ENCODE data around the gene FALEC.

FALEC gene

DNA sequence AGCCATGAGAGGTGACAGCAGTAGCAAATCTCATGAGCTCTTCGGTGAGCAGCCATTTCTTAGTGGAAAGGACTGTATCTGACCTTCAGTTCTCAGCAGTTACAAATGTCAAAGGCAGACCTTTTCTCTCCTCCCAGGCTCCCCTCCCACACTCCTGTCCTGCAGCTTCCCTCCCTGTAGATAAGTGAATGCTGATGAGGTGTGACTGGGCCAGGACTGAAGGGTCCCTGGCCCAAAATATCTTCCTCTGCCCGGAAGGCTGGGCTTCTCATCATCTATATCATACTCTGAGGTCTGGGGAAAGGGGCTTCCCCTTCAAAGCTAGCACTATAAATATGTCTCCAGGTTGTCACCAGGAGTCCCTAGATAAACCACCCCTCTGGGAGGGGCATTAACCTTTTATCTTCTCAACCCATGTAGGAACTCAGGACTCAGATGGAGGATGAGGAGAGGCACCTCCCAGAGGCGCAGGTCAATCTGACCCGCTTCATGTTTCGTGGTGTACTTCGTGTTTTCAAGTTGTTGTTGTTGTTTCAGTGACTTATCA lies 30.0 kb downstream of the FALEC start:
- no peak for DNase-seq (ENCODE audit: low read depth in 4 of 4, low spot score in 1 of 4)

DNA sequence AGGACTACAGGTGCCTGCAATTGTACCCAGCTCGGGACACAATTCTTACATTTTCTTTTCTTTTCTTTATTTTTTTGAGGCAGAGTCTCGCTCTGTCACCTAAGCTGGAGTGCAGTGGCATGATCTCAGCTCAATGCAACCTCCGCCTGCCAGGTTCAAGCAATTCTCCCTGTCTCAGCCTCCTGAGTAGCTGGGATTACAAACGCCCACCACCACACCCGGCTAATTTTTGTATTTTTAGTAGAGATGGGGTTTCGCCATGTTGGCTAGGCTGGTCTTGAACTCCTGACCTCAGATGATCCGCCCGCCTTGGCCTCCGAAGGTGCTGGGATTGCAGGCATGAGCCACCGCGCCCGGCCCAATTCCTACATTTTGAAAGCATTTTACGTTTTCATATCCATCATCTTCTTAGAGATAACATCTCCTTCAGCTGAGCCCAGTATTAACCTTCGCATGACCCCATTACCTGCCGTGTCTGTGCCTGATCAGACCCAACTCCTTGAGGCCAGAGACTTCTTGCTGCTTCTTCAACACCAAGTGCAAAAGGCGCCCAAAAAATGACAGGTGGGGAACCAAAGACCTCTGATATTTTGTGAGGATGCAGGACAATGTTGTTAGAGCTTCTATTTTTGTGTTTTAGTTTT lies 30.9 kb downstream of the FALEC start:
- no peak for DNase-seq (ENCODE audit: low read depth in 4 of 4, low spot score in 1 of 4)

DNA sequence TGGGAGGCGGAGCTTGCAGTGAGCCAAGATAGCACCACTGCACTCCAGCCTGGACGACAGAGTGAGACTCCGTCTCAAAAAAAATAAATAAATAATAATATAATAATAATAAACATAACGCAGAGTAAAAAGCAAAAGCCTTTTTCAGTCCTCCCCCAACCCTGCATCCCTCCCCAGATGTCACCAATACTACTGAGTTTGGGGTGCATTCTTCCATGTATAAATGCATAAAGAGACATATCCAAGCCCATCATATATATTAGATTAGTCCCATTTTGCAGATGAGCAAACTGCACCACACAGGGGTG lies 32.7 kb downstream of the FALEC start:
- no peak for DNase-seq (ENCODE audit: low read depth in 4 of 4, low spot score in 1 of 4)

DNA sequence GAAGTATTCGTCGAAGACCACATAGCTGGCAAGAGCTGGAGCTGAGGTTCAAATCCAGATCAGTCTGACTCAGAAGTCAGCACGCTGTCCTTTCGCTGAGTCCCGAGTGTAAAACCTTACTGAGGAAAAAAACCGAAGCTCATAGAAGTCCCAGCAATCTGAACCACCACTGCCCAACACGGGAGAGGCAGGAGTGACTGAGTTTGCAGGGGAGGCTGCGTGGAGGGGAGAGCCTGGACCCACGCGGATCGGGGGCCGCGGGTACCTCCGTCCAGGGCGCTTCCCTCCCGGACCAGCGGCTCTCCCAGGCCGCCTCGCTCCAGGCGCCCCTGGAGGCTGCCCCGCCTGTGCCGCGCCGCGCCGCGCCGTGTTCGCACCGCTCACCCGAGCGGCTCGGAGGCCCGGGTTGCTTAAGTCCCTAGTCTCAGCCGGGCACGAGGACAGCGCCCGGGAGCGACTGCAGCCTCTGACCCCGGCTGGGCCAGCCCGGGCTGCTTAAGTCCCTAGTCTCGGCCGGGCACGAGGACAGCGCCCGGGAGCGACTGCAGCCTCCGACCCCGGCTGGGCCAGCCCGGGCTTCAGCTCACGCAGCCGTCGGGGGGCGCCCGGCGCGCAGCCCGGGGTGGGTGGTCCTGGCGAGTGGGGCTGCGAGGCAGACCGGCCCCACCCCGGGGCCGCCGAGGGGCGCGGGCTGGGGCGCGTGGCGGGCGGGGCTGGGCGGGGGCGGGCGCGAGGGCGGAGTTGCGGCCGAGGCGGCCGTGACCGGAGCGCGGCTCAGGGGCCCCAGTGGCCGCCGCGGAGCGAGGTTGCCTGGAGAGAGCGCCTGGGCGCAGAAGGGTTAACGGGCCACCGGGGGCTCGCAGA lies 33.3 kb downstream of the FALEC start, which contains the start of gene ADAMTSL4:
Gene ADAMTSL4, plus strand, starts transcription at position 777 of the 864 bp plus-strand sequence. CDS start 2,881 bp downstream, outside the sequence.
- DNase-seq (ENCODE audit: low read depth in 4 of 4, low spot score in 1 of 4): no peak

DNA sequence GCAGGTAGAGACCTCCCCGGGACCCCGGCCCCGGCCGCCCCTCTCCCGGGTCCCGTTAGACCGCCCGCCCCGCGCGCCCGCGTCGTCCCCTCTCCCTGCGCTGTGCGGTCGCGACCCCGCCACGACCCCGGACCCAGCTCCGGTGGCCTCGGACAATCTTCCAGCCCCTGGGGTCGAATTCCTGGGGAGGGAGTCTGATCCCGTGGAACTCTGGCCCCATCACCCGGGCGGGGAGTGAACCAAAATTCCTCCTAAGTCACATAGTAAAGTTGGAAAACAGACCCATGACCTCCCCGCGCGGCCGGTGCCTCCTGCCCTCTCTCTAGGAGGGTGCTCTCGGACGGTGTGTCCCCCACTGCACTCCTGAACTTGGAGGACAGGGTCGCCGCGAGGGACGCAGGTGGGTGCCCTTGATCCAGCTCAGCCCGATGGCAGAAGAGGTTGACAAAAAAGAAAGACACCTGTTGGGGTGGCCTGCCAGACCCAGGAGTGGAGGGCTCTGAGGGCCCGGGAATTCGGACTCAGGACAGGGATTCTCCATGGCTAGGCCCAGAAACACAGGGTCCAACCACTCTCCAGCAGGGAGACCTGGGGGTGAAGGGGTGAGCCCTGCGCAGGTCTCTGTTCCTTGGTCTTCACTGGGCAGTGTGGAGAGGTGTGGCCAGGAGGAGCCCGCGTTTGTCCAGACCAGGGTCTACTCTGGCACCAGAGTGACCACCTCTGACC lies 34.1 kb downstream of the FALEC start:
- DNase-seq (ENCODE audit: low read depth in 4 of 4, low spot score in 1 of 4): no peak

DNA sequence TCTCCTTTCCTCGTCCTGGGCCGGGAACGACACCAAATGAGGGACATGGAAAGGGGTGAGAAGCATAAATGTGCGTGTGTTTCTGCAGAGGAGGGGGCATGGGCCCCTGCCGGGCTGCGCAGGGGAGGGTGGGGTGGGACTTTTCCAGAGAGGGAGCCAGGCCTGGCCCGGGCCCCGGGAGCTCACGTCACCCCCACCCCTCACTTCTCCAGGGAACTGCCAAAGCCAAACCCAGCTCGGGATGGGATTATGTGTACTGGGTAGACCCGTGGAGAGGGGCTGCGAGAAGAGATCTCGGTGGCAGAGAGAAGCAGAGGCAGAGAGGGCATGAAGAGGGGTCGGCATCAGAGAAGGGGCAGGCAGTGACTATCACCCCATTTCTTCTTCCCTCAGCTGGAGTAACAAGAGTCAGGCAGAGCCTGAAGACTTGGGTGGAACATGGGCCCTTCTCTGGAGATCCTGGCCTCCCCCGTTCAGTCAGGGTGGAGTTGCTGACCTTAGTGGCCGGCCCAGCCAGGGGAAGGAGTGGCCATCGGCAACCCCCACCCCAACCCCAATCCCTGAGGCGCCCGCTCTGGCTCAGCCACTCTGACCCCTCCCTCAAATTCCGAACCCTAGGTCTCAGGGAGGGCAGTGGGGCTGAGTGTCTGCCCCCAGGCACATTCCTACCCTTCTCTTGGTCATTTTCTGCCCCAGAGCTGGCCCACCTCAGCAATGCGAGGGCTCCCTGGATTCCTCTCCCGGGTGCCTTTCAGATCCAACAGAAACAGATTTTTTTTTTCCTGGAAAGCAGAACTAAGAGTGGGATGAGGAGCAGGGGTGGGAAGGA lies 34.9 kb downstream of the FALEC start:
- no peak for DNase-seq (ENCODE audit: low read depth in 4 of 4, low spot score in 1 of 4)

DNA sequence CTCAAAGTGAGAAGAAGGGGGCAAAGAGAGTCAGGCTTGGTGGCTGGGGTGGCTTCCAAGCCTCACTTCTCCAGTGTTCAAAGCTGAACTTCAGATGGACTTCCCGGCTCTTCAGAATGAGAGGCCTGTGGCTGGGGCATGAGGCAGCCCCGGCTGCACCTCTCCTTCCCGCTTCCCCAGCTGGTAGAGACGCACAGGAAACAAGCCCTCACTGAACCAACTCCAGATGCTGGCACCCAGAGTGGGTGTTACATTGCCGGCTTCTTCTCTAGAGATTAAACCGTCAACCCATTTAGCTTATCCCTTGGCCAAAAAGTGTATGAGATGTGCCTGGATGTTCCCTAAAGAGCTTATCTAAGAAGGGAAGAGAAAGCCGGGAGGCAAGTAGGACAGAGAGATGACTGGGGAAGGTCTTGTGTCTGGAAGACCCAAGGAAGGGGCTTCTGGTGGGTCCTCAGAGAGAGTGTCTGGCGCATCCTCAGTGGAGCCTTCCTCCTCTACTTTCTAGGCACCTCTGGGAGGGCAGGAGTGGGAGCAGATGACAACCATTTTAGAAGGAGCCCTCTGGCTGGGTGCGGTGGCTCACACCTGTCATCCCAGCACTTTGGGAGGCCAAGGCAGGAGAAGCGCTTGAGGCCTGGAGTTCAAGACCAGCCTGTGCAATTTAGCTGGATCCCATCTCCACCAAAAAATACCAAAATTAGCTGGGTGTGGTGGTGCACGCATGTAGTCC lies 35.7 kb downstream of the FALEC start:
- no peak for DNase-seq (ENCODE audit: low read depth in 4 of 4, low spot score in 1 of 4)

DNA sequence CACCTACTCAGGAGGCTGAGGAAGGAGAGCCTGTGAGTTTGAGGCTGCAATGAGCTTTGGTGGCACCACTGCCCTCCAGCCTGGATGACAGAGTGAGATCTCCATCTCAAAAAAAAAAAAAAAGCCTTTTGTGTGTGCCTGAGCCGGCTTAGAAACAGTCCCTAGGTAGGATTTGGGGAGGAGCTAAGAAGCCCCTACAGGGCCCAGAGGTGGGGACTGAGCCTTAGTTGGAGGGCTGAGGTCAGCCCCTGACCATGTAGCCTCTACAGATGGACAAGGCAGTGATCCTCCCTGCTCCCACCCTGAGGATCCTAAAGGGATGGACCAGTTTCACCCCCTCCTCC lies 36.2 kb downstream of the FALEC start:
- DNase-seq (ENCODE audit: low read depth in 4 of 4, low spot score in 1 of 4): no peak

DNA sequence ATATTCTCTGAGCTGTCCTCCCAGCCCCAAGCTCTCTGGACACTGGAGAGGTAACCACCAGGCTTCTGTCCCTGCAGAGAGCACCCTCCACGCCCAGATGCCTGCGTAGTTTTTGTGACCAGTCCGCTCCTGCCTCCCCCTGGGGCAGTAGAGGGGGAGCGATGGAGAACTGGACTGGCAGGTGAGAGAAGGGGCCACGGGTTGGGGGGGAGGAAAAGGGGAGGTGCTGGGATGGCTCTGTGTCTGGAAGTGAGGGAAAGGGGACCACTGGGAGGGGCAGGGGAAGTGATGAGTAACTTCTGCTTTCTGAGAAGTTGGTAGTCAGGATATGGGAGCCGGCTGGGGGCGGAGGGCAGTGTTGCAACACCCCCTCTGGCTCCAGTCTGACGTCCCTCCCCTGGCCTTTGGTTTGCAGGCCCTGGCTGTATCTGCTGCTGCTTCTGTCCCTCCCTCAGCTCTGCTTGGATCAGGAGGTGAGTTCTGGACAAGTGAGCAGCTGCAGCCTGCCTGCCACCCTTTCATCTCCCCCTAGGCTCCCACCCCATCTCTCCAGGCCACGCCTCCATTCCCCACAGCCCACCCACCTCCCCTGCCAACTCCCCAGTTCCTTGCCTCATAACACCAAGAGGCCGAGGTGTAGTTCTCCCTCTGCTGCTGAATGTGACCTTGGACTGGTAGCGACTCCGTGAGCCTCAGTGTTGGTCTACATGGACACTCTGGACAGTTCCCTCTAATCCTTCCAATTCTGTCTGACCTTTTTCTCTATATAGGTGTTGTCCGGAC lies 36.8 kb downstream of the FALEC start:
- DNase-seq (ENCODE audit: low read depth in 4 of 4, low spot score in 1 of 4): no peak

DNA sequence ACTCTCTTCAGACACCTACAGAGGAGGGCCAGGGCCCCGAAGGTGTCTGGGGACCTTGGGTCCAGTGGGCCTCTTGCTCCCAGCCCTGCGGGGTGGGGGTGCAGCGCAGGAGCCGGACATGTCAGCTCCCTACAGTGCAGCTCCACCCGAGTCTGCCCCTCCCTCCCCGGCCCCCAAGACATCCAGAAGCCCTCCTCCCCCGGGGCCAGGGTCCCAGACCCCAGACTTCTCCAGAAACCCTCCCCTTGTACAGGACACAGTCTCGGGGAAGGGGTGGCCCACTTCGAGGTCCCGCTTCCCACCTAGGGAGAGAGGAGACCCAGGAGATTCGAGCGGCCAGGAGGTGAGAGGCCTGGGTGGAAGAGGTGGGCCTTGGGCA lies 37.3 kb downstream of the FALEC start:
- DNase-seq (ENCODE audit: low read depth in 4 of 4, low spot score in 1 of 4): no peak

DNA sequence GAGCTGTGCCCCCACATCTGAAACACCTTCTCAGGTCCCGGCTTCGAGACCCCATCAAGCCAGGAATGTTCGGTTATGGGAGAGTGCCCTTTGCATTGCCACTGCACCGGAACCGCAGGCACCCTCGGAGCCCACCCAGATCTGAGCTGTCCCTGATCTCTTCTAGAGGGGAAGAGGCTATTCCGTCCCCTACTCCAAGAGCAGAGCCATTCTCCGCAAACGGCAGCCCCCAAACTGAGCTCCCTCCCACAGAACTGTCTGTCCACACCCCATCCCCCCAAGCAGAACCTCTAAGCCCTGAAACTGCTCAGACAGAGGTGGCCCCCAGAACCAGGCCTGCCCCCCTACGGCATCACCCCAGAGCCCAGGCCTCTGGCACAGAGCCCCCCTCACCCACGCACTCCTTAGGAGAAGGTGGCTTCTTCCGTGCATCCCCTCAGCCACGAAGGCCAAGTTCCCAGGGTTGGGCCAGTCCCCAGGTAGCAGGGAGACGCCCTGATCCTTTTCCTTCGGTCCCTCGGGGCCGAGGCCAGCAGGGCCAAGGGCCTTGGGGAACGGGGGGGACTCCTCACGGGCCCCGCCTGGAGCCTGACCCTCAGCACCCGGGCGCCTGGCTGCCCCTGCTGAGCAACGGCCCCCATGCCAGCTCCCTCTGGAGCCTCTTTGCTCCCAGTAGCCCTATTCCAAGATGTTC lies 38.0 kb downstream of the FALEC start:
- no peak for DNase-seq (ENCODE audit: low read depth in 4 of 4, low spot score in 1 of 4)

DNA sequence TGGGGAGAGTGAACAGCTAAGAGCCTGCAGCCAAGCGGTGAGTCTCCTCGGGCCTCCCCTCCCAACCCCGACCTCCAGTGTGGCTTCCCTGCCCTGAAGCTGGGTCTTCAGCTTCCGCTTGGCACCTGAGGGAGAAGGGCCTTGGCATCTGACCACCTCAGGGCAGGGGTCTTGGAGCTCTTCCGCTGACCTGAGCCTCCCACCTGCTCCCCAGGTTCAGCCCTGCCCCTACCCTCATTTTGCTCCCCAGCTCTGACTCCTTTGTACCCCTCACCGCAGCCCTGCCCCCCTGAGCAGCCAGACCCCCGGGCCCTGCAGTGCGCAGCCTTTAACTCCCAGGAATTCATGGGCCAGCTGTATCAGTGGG lies 38.5 kb downstream of the FALEC start:
- DNase-seq (ENCODE audit: low read depth in 4 of 4, low spot score in 1 of 4): no peak

DNA sequence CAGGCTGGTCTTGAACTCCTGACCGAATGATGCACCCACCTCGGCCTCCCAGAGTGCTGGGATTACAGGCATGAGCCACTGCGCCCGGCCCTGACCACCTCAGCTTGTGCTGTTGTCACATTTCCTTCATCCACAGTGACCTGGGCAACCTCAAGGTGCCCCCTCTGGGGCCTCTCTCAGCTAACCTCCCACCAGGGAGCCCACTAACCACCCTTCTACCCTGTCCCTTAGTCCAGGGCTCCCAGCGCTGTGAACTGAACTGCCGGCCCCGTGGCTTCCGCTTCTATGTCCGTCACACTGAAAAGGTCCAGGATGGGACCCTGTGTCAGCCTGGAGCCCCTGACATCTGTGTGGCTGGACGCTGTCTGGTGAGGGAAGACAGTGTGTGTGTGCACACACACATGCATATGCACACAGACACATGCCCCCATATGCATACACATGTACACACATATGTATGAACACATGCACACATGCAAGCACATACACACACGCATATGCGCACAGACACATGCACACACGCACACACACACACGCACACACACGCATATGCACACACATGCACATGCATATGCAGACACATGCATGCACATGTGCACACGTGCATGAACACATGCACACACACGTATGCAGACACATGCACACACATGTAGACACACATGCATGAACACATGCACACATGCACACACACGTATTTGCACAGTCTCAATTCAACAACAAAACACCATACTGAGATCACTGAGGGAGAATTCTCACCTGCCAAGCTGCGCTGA lies 39.8 kb downstream of the FALEC start:
- no peak for DNase-seq (ENCODE audit: low read depth in 4 of 4, low spot score in 1 of 4)

DNA sequence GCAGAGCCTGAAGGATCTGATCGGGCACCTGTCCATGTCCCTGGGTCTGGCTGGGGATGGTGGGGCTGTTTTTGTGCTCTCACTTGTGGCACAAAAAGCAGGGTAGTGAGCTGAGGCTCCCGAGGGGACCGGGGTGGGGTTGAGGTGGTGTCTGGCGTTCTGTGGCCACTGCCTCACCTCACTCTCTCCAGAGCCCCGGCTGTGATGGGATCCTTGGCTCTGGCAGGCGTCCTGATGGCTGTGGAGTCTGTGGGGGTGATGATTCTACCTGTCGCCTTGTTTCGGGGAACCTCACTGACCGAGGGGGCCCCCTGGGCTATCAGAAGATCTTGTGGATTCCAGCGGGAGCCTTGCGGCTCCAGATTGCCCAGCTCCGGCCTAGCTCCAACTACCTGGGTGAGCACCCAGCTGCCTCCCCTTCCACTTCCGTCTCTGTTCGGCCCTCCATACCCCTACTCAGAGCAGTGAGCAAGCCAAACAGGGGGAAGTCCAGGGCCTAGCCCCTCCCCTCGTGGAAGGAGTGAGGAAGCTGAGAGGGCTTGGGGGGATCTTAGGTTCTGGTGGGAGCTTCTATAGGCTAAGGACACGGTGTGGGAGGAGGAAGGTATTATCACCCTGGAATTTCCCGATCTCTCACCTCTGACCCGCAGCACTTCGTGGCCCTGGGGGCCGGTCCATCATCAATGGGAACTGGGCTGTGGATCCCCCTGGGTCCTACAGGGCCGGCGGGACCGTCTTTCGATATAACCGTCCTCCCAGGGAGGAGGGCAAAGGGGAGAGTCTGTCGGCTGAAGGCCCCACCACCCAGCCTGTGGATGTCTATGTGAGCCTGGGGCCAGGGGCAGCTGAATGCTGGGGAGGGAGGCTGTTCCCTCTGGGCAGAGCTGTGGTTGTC lies 40.7 kb downstream of the FALEC start:
- no peak for DNase-seq (ENCODE audit: low read depth in 4 of 4, low spot score in 1 of 4)

DNA sequence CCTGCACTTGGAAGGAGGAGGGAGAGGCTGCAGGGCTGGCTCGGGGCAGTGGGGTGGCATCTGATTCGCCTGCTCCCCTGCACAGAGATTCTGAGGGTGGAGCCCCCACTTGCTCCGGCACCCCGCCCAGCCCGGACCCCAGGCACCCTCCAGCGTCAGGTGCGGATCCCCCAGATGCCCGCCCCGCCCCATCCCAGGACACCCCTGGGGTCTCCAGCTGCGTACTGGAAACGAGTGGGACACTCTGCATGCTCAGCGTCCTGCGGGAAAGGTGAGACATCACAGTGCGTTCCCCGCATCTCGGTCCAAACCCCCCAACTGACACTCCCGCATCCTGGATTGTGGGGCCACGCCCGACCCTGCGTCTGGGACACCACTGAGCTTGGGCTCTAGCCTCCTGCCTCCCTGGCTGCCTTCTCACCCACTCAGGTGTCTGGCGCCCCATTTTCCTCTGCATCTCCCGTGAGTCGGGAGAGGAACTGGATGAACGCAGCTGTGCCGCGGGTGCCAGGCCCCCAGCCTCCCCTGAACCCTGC lies 41.6 kb downstream of the FALEC start:
- no peak for DNase-seq (ENCODE audit: low read depth in 4 of 4, low spot score in 1 of 4)

DNA sequence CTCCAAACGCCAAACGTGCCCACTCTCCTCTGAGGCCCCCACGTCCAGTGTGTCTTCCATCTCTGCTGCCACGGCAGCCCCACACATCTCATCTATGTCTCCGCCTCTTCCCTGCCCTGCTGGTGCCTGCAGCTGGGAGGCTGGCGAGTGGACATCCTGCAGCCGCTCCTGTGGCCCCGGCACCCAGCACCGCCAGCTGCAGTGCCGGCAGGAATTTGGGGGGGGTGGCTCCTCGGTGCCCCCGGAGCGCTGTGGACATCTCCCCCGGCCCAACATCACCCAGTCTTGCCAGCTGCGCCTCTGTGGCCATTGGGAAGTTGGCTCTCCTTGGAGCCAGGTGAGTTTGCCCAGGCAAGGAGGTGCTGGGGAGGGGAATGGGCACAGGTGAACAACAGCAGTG lies 42.3 kb downstream of the FALEC start:
- DNase-seq (ENCODE audit: low read depth in 4 of 4, low spot score in 1 of 4): no peak

DNA sequence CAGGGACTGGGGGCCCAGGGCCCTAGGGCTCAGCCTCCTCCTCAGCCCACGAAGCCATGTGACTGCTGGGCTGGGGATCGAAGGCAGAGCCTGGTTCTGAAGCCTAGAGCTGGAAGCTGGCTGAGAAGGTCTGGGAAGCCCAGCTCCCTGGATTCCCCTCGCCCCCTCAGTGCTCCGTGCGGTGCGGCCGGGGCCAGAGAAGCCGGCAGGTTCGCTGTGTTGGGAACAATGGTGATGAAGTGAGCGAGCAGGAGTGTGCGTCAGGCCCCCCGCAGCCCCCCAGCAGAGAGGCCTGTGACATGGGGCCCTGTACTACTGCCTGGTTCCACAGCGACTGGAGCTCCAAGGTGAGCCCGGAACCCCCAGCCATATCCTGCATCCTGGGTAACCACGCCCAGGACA lies 42.8 kb downstream of the FALEC start:
- DNase-seq (ENCODE audit: low read depth in 4 of 4, low spot score in 1 of 4): no peak
